Measurements from ENCODE around the gene DHRSX.

Gene DHRSX

DNA sequence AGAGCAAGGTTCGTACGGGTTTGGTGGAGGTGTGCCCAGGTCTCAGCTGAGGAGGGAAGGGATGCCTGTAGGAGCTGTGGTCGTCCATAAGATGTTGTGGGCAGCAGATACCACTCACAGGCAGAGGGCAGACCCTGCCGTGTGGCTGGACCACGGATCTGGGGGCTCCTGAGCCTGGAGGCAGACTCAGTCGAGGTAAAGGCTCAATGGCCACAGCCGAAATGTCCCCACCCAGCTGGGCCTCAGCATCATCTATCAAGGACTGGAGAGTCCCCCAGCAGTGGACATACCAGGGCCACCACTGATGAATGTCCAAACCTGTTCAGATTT, 98.5 kb downstream of the DHRSX start:
- no peak for TF ChIP-seq CTCF (IDR thresholded peaks at IDR 0.05; ENCODE audit: borderline replicate concordance, insufficient read depth, low read depth, low read length)
- H3K4me3 ChIP-seq (ENCODE audit: low read depth, low read length): no peak overlapping the region

DNA sequence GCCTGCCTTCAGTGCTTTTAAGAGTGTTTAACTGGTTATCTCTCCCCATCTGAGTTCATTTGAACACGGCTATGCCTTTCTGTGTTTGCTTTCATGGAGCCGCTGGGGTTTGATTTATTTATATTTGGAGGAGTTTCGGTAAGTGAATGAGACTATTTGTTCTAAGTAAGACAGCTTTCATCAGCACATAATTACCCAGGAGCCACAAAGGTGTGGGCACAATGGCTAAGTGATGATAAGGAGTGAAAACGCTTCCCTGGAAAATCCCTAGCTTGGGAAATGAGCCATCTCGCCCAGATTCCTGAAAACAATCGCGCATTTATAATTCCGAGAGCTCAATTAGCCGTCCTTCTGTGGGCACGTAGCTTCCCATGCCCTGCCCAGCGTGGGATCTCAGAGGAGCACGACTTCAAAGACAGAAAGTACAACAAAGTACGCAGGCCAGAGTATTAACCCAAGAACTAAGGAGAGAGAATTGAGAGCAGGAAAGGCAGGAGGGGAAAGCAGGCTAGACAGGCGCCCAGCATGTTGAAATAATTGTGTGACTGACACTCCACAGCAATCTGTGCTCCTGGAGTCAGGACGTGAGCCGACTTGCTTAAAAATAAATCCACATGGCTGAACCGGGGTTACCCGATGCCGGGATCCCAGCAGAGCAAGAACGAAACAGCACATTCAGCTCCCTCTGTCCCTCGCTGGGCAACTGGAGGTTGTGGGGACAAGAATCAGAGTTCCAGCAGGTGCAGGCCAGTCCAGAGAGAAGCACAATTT, 99.0 kb downstream of the DHRSX start:
- H3K4me3 ChIP-seq (ENCODE audit: low read depth, low read length): no peak overlapping the region
- TF ChIP-seq CTCF (IDR thresholded peaks at IDR 0.05; ENCODE audit: borderline replicate concordance, insufficient read depth, low read depth, low read length): no peak

GRCh38 chrX:2401201-2401589, 99.6 kb downstream of the DHRSX start:
- H3K4me3 ChIP-seq (ENCODE audit: low read depth, low read length): no peak overlapping the region

DNA sequence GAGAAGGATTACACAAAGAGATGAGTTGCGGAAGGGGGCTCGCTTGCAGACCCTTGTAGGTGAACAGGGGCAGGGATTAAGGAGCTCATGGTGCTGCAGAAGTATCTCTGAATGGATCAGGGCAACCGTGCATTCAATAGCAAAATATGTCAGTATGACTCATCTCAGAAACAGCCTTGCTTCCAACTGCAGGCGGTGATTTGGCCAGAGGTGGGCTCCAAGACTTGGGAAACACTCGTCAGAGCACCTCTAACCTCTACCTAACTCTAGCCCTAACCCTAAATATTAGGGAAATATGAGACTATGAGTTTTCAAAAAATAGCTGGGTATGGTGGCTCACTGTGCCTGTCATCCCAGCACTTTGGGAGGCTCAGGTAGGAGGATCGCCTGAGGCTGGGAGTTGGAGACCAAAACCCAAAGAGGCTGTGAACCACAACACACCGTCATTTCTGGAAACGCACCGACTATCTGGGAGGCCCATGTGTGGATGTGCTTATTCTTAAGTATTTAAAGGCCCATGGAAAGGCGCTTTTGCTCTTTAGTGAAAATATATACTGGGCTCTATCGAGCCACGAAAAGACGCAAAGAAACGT, 102.6 kb downstream of the DHRSX start:
- no peak overlapping the region for H3K4me3 ChIP-seq (ENCODE audit: low read depth, low read length)
- TF ChIP-seq CTCF (IDR thresholded peaks at IDR 0.05; ENCODE audit: borderline replicate concordance, insufficient read depth, low read depth, low read length): no peak

More at GRCh38 chrX:2401201-2401589, 99.6 kb downstream of the DHRSX start:
- TF ChIP-seq CTCF (IDR thresholded peaks at IDR 0.05; ENCODE audit: borderline replicate concordance, insufficient read depth, low read depth, low read length): no peak

GRCh38 chrX:2397229-2398063, 103.3 kb downstream of the DHRSX start:
- TF ChIP-seq CTCF (IDR thresholded peaks at IDR 0.05; ENCODE audit: borderline replicate concordance, insufficient read depth, low read depth, low read length): no peak
- no peak overlapping the region for H3K4me3 ChIP-seq (ENCODE audit: low read depth, low read length)

GRCh38 chrX:2395261-2395992, 105.3 kb downstream of the DHRSX start:
- no peak overlapping the region for H3K4me3 ChIP-seq (ENCODE audit: low read depth, low read length)
- no peak for TF ChIP-seq CTCF (IDR thresholded peaks at IDR 0.05; ENCODE audit: borderline replicate concordance, insufficient read depth, low read depth, low read length)

All from GM12875 (cell line).